Endothelial cell of umbilical vein (primary cell): ENCODE results near the gene CDYL. TPM values are rescaled to one million over a fixed set of nuclear protein-coding genes. Genes with fewer than 3 reads are reported as not detected.

Experiments
- BruUV-seq: library from RNA; stranded (reverse); fragments of 400-500 nt; replicated peaks from 2 replicates; lab custom pipeline; 2021; lab: Mats Ljungman, UMichigan
- CTCF ChIA-PET: fragments of 300-600, 350-600 bp; sonication (Branson Sonifier 250); formaldehyde crosslinking; loops from one replicate; lab custom pipeline; 2021; ENCODE audit warnings: antibody characterized with exemption, inconsistent platforms; lab: Charles Lee
- POLR2A ChIA-PET: fragments of 300-600, 350-600 bp; sonication (Branson Sonifier 250); formaldehyde crosslinking; loops from one replicate; lab custom pipeline; 2021; ENCODE audit warnings: antibody characterized with exemption, inconsistent platforms; lab: Charles Lee
- DNase-seq: peaks from one replicate; pipeline ENCODE4 v3.0.0-alpha.2; 2011; ENCODE audit warnings: low read depth, low spot score
- FAIRE-seq: peaks from 2 replicates; lab custom pipeline; 2011; peaks lifted over from hg19 to GRCh38; lab: Jason Lieb, UNC
- H2AFZ ChIP-seq: 2 replicates; pipeline ENCODE4 v1.6.0; 2012; ENCODE audit warnings: low read depth, low read length, control low read depth, inconsistent platforms
- H3K27ac ChIP-seq: 2 replicates; pipeline ENCODE4 v1.5.1; 2011; ENCODE audit warnings: low read depth, mild to moderate bottlenecking, control low read depth, low read length, moderate library complexity; ENCODE audit not compliant: insufficient read depth
- H3K27me3 ChIP-seq, 2 experiments: 2 replicates each; pipeline versions ENCODE4 v1.6.0 to v1.6.1; 2011; ENCODE audit warnings: low read length in 2 of 2, mixed read lengths in 1 of 2; ENCODE audit not compliant: control insufficient read depth in 2 of 2, insufficient read depth in 2 of 2
- H3K36me3 ChIP-seq, 2 experiments: 2 replicates in 1 of 2; 3 replicates in 1 of 2; pipeline ENCODE4 v1.5.1; 2011; ENCODE audit warnings: low read length in 2 of 2, mild to moderate bottlenecking in 1 of 2, moderate library complexity in 1 of 2; ENCODE audit not compliant: control insufficient read depth in 2 of 2, insufficient read depth in 2 of 2; ENCODE audit errors: extremely low read depth in 1 of 2
- H3K4me1 ChIP-seq: 3 replicates; pipeline ENCODE4 v1.5.1; 2011; ENCODE audit warnings: mild to moderate bottlenecking, low read length; ENCODE audit not compliant: control insufficient read depth, insufficient read depth; ENCODE audit errors: extremely low read depth
- H3K4me2 ChIP-seq: 2 replicates; pipeline ENCODE4 v1.6.1; 2011; ENCODE audit warnings: low read length, control low read depth, mixed read lengths; ENCODE audit not compliant: insufficient read depth
- H3K4me3 ChIP-seq, 3 experiments: fragments of 200-600 bp in 1 of 3; sonication (generic), shearing (Covaris generic) in 1 of 3; replicated peaks in 1 of 3; 2 replicates each; pipeline ENCODE4 v1.5.1; 2011 to 2016; ENCODE audit warnings: control low read depth in 3 of 3, low read length in 3 of 3, mild to moderate bottlenecking in 2 of 3, inconsistent platforms in 1 of 3, low read depth in 1 of 3, moderate library complexity in 1 of 3; ENCODE audit not compliant: insufficient read depth in 1 of 3
- H3K79me2 ChIP-seq: 2 replicates; pipeline ENCODE4 v1.6.0; 2012; ENCODE audit warnings: low read length, inconsistent platforms; ENCODE audit not compliant: control insufficient read depth, insufficient read depth
- H3K9ac ChIP-seq: replicated peaks from 2 replicates; pipeline ENCODE3; 2011; ENCODE audit warnings: low read length, control low read depth; ENCODE audit not compliant: insufficient read depth; ENCODE audit errors: extremely low read depth
- H3K9me1 ChIP-seq: replicated peaks from 3 replicates; pipeline ENCODE4 v1.6.0; 2011; ENCODE audit warnings: mild to moderate bottlenecking, low read length; ENCODE audit not compliant: control insufficient read depth, insufficient read depth; ENCODE audit errors: extremely low read depth
- H3K9me3 ChIP-seq: replicated peaks from 2 replicates; pipeline ENCODE4 v1.5.1; 2012; ENCODE audit warnings: low read length, inconsistent platforms; ENCODE audit not compliant: control insufficient read depth, insufficient read depth
- H4K20me1 ChIP-seq: replicated peaks from 2 replicates; pipeline ENCODE3; 2011; ENCODE audit warnings: mild to moderate bottlenecking, low read length; ENCODE audit not compliant: control insufficient read depth, insufficient read depth; ENCODE audit errors: extremely low read depth
- CTCF ChIP-seq, 2 donors: IDR thresholded peaks; 1 replicate in 1 of 2; 2 replicates in 1 of 2; pipeline ENCODE4 v1.5.1; 2011; ENCODE audit warnings: low read length in 2 of 2, mild to moderate bottlenecking in 2 of 2, moderate library complexity in 2 of 2, control low read depth in 1 of 2, inconsistent platforms in 1 of 2, low read depth in 1 of 2; ENCODE audit not compliant: insufficient read depth in 1 of 2; ENCODE audit errors: extremely low read depth in 1 of 2
- EZH2 ChIP-seq: IDR thresholded peaks from 2 replicates; pipeline ENCODE4 v1.6.1; 2012; ENCODE audit warnings: borderline replicate concordance, low read depth, mild to moderate bottlenecking, moderate library complexity, low read length, inconsistent platforms; ENCODE audit not compliant: severe bottlenecking
- FOS ChIP-seq: IDR thresholded peaks from 2 replicates; pipeline ENCODE4 v1.6.1; 2011; ENCODE audit warnings: mild to moderate bottlenecking, low read length, moderate library complexity, borderline replicate concordance; ENCODE audit not compliant: insufficient read depth
- GATA2 ChIP-seq: IDR thresholded peaks from 2 replicates; pipeline ENCODE4 v1.7.0; 2011; ENCODE audit warnings: low read depth, mild to moderate bottlenecking, moderate library complexity, mixed read lengths, low read length; ENCODE audit not compliant: insufficient read length, insufficient read depth
- JUN ChIP-seq: IDR thresholded peaks from 2 replicates; pipeline ENCODE4 v1.6.1; 2011; ENCODE audit warnings: borderline replicate concordance, low read depth; ENCODE audit not compliant: insufficient read length, insufficient read depth
- MAX ChIP-seq: IDR thresholded peaks from 2 replicates; pipeline ENCODE4 v1.6.1; 2011; ENCODE audit not compliant: insufficient read depth, insufficient read length
- MYC ChIP-seq: IDR thresholded peaks from one replicate; pipeline ENCODE4 v1.6.1; 2011; ENCODE audit warnings: mild to moderate bottlenecking, low read depth, low read length
- POLR2A ChIP-seq: IDR thresholded peaks from 2 replicates; pipeline ENCODE4 v1.6.1; 2012; ENCODE audit warnings: low read depth, mild to moderate bottlenecking, control low read depth, low read length
- POLR2AphosphoS5 ChIP-seq: IDR thresholded peaks from 2 replicates; pipeline ENCODE4 v1.6.1; 2012; ENCODE audit warnings: low read depth, mild to moderate bottlenecking, control low read depth, low read length, moderate library complexity; ENCODE audit not compliant: insufficient read depth
- dilution Hi-C: fragments of 300-500 bp; cut with MboI; formaldehyde crosslinking; loops from one replicate; pipeline ENCODE4 v1.15.0; 2019; ENCODE audit warnings: low sequenced_read_pairs; ENCODE audit not compliant: extremely low pct_ligation_motif_present
- intact Hi-C: fragments of 100-400 bp; cut with micrococcal nuclease; formaldehyde crosslinking; loops from one replicate; pipeline ENCODE4 v1.10.0; 2022
- polyA plus RNA-seq, 4 experiments: library from polyadenylated mRNA; depleted of rRNA in 3 of 4; stranded (reverse) in 3 of 4; unstranded in 1 of 4; fragments of >200 nt; gene quantifications; 2 replicates each; pipeline versions ENCODE4 v1.2.1 to v1.2.3, GENCODE V29; 2011 to 2012; ENCODE audit warnings: missing spikeins in 1 of 4
- total RNA-seq: library from RNA; stranded (reverse); gene quantifications from 2 replicates; pipeline ENCODE4 v1.2.3, GENCODE V29; 2021

CDYL gene
- total and polyA plus RNA-seq, 2 donors (not counting 3 experiments of a cell fraction or from before 2014, with no cell fraction given), result 10.2 to 35.6 TPM

- FAIRE-seq (peak; percentile 68), DNase-seq (peak; percentile 41)
- Histone ChIP-seq H3K79me2 (peaks cover 71% of the 10 kb centered on the region), H3K9me1 (no peaks in the 10 kb centered on the region), H3K27me3 (no peaks in the 10 kb centered on the region), H3K4me1 (peaks cover 9% of the 10 kb centered on the region), H3K9me3 (no peaks in the 10 kb centered on the region), H3K27ac (no peak overlapping the region), H4K20me1 (no peaks in the 10 kb centered on the region), H3K9ac (no peak overlapping the region), H3K4me2 (no peak overlapping the region), H2AFZ (no peak overlapping the region), H3K4me3 (no peak overlapping the region), H3K36me3 (no peaks in the 10 kb centered on the region)
- dilution Hi-C loops, result no loop called here
- ChIA-PET POLR2A (no interaction called here), CTCF (interaction anchor here (0.8 to 1.0 kb wide), 2 partner anchors 125 to 492 kb away, joined by 3 to 5 read pairs; no protein-coding TSS in a partner anchor)
- TF ChIP-seq POLR2A, result no peak
- TF ChIP-seq CTCF (IDR thresholded peaks at IDR 0.05; ENCODE audit: extremely low read depth in 1 of 2, insufficient read depth in 1 of 2, low read depth in 1 of 2, low read length in 2 of 2), result peak; percentile 49 to 57
- no peak for TF ChIP-seq EZH2
- intact Hi-C loops, result loop anchor here (1.0 kb wide), 1 partner anchor 492 kb away; no protein-coding TSS in a partner anchor
- no TSS peak for BruUV-seq
Measured at GRCh38 chr6:4805553-4806336, 29.5 kb downstream of the CDYL start.

- H3K4me3 ChIP-seq, result no peak overlapping the region
- H2AFZ ChIP-seq, result no peak overlapping the region
- no peak for DNase-seq
- H3K9me3 ChIP-seq, result no peaks in the 10 kb centered on the region
- no peak overlapping the region for H3K9ac ChIP-seq
- intact Hi-C loops, result loop anchor here (1.0 kb wide), 1 partner anchor 493 kb away; no protein-coding TSS in a partner anchor
- ChIA-PET POLR2A (no interaction called here), CTCF (interaction anchor here (0.8 to 1.0 kb wide), 2 partner anchors 125 to 493 kb away, joined by 3 to 5 read pairs; no protein-coding TSS in a partner anchor)
- dilution Hi-C loops, result no loop called here
- H3K4me2 ChIP-seq, result no peak overlapping the region
- no peaks in the 10 kb centered on the region for H4K20me1 ChIP-seq
- H3K36me3 ChIP-seq, result no peaks in the 10 kb centered on the region
- no TSS peak for BruUV-seq
- H3K27me3 ChIP-seq, result no peaks in the 10 kb centered on the region
- peaks cover 15% of the 10 kb centered on the region for H3K4me1 ChIP-seq
- no peak for TF ChIP-seq MAX
- TF ChIP-seq POLR2AphosphoS5, result no peak
- TF ChIP-seq GATA2, result no peak
- TF ChIP-seq FOS, result no peak
- no peak for TF ChIP-seq POLR2A
- no peak for TF ChIP-seq MYC
- TF ChIP-seq CTCF (IDR thresholded peaks at IDR 0.05; ENCODE audit: extremely low read depth in 1 of 2, insufficient read depth in 1 of 2, low read depth in 1 of 2, low read length in 2 of 2), result no peak
- TF ChIP-seq EZH2, result no peak
- no peak for TF ChIP-seq JUN
- H3K79me2 ChIP-seq, result peaks cover 70% of the 10 kb centered on the region
- no peak overlapping the region for H3K27ac ChIP-seq
- no peak for FAIRE-seq
- H3K9me1 ChIP-seq, result no peaks in the 10 kb centered on the region
Measured at GRCh38 chr6:4806337-4806725, 30.1 kb downstream of the CDYL start.
